ENCODE data around the gene ACBD5.

ACBD5 gene

GRCh38 chr10:27150261-27150660, 90.3 kb downstream of the ACBD5 start:
- no peak for DNase-seq

GRCh38 chr10:27147701-27148100, 92.9 kb downstream of the ACBD5 start:
- DNase-seq: no peak

DNA sequence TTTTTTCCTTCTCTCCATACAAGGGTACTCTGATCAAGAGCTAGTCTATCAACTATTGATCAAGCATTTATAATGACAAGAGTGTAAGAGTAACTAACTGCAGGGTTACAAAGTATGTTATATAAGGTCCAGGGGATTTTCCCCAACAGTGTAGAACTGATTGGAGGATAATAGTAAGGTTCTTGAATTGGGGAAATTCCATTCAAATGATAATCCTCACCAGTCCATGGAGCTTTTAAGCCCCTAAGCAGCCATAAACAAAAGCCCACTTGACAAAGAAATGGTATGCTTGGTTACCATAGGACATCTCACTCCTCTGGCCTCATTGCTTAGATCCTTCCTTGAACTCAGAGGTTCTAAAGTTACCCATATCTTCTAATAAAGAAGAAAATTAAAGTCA, 94.7 kb downstream of the ACBD5 start:
- no peak for DNase-seq
